Stimulated activated CD8-positive, alpha-beta memory T cell treated with anti-CD3 and anti-CD28 coated beads, Interleukin-15, amount 100 ng/mL, for 48 hours (primary cell): ENCODE data around the gene VAMP4.
A peak's percentile ranks its signal among the peaks of the same experiment; 100 is the strongest.
"Not testable (repeated sequence)": the region's sequence is repeated elsewhere in the genome, so short reads cannot be mapped to it uniquely, and the experiment has no call there.

Source experiments
- DNase-seq, 2 donors: peaks; one replicate each; pipeline ENCODE4 v3.0.0-alpha.2; 2020; ENCODE audit warnings: low read depth in 2 of 2

VAMP4 gene

GRCh38 chr1:171699531-171699930 is 42.3 kb downstream of the VAMP4 start:
- no peak for DNase-seq

- not testable (repeated sequence) for DNase-seq
Observed at GRCh38 chr1:171695772-171696171, 46.1 kb downstream of the VAMP4 start.

- not testable (repeated sequence) for DNase-seq
Observed at GRCh38 chr1:171693541-171693940, 48.3 kb downstream of the VAMP4 start.

GRCh38 chr1:171683870-171684269 is 58.0 kb downstream of the VAMP4 start:
- DNase-seq = no peak

- no peak for DNase-seq
Observed at GRCh38 chr1:171680339-171680738, 61.5 kb downstream of the VAMP4 start.

- DNase-seq = no peak
Observed at GRCh38 chr1:171676823-171677222, 65.0 kb downstream of the VAMP4 start.

GRCh38 chr1:171674431-171675405 is 67.1 kb downstream of the VAMP4 start:
- DNase-seq = no peak

- no peak for DNase-seq
Observed at GRCh38 chr1:171670739-171671138, 71.1 kb downstream of the VAMP4 start.

- DNase-seq = no peak
Observed at GRCh38 chr1:171668372-171668771, 73.5 kb downstream of the VAMP4 start.

- DNase-seq = no peak
Observed at GRCh38 chr1:171666114-171666769, 75.6 kb downstream of the VAMP4 start.

- no peak for DNase-seq
Observed at GRCh38 chr1:171664976-171665375, 76.9 kb downstream of the VAMP4 start.

- DNase-seq = no peak
Observed at GRCh38 chr1:171663854-171664575, 77.8 kb downstream of the VAMP4 start.

GRCh38 chr1:171663036-171663853 is 78.6 kb downstream of the VAMP4 start:
- no peak for DNase-seq

GRCh38 chr1:171661076-171661650 is 80.7 kb downstream of the VAMP4 start:
- DNase-seq = no peak

GRCh38 chr1:171656206-171656605 is 85.7 kb downstream of the VAMP4 start:
- not testable (repeated sequence) for DNase-seq

GRCh38 chr1:171655746-171656116 is 86.1 kb downstream of the VAMP4 start:
- no peak for DNase-seq

- peak; percentile 51 to 55 for DNase-seq
Observed at GRCh38 chr1:171654942-171655745, 86.7 kb downstream of the VAMP4 start.

GRCh38 chr1:171654201-171654941 is 87.5 kb downstream of the VAMP4 start:
- DNase-seq = no peak

GRCh38 chr1:171653796-171654195 is 88.1 kb downstream of the VAMP4 start:
- no peak for DNase-seq
